BE2C (cell line): ENCODE measurements around the gene TENM4.

Source experiments
- DNase-seq: peaks from one replicate; pipeline ENCODE4 v3.0.0-alpha.2; 2020
- H3K27me3 ChIP-seq: fragments of 250-450 bp; sonication (Bioruptor Pico); 2 replicates; pipeline ENCODE4 v1.5.1; 2020; ENCODE audit warnings: mild to moderate bottlenecking
- H3K36me3 ChIP-seq: fragments of 250-450 bp; sonication (Bioruptor Pico); 2 replicates; pipeline ENCODE4 v1.5.1; 2020; ENCODE audit warnings: mild to moderate bottlenecking
- H3K4me1 ChIP-seq: fragments of 250-450 bp; sonication (Bioruptor Pico); 2 replicates; pipeline ENCODE4 v1.5.1; 2020
- H3K4me3 ChIP-seq: 2 replicates; pipeline ENCODE4 v1.5.1; 2011; ENCODE audit warnings: low read depth, low read length
- H3K9me3 ChIP-seq: fragments of 250-450 bp; sonication (Bioruptor Pico); 2 replicates; pipeline ENCODE4 v1.5.1; 2020
- TF ChIP-seq, protein P1 (sequence below): IDR thresholded peaks from 2 replicates; pipeline ENCODE4 v1.5.1; 2012; ENCODE audit warnings: mild to moderate bottlenecking, low read depth, low read length

Gene TENM4

DNA sequence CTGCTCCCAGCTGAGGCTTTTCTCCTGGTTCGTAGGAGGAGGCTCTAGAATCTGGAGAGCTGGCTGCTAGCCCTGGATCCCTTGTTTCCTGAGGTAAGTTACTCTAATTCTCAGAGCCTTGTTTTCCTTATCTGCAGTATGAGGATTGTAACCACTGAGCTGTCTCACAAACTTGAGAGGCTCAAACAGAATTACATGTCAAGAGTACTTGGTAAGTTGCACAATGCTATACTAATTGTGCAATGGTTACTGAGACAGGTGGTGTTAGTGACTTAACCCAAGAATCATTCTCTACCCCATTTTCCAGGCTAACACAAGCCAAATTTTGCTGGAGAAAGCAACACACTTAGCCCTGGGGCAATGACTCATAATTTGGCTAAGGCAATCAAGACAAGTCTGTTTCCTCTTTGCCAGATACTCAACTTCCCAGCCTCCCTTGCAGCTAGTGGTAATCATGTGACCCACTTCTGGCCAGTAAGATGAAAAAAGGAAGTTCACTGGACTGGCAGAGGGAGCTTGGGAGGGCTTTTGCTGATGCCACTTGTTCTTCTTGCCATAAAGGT lies 348.0 kb downstream of the TENM4 start:
- Histone ChIP-seq H3K36me3 (no peaks in the 10 kb centered on the region), H3K9me3 (no peaks in the 10 kb centered on the region; the same call in 1 of the 2 replicates), H3K4me1 (peaks cover 6% of the 10 kb centered on the region), H3K27me3 (no peaks in the 10 kb centered on the region), H3K4me3 (no peak overlapping the region)
- TF ChIP-seq, protein P1, sequence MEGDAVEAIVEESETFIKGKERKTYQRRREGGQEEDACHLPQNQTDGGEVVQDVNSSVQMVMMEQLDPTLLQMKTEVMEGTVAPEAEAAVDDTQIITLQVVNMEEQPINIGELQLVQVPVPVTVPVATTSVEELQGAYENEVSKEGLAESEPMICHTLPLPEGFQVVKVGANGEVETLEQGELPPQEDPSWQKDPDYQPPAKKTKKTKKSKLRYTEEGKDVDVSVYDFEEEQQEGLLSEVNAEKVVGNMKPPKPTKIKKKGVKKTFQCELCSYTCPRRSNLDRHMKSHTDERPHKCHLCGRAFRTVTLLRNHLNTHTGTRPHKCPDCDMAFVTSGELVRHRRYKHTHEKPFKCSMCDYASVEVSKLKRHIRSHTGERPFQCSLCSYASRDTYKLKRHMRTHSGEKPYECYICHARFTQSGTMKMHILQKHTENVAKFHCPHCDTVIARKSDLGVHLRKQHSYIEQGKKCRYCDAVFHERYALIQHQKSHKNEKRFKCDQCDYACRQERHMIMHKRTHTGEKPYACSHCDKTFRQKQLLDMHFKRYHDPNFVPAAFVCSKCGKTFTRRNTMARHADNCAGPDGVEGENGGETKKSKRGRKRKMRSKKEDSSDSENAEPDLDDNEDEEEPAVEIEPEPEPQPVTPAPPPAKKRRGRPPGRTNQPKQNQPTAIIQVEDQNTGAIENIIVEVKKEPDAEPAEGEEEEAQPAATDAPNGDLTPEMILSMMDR, result no peak
- DNase-seq, result peak; percentile 27

DNA sequence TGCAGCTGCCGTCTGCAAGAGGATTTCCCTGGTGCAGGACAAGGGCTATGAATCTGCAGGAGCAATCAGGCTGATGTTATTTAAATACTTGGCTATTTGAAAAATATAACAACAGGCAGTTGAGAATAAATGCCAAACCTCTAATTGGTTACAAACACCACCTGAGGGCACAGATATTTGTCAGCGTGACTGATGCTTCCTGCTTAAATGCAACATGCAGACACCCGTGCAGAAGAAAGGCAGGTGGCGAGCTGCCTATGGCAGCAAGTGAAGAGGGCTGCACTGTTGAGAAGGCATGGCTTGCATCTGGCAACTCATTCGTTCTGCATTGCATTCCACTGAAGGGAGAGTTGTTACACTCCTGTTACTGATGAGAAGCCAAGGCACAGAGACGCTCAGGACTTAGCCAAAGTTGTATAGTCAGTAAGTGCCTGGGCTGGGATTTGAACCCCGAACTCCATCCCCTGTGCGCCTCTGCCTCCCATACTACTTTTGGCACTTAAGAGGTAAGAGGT lies 350.6 kb downstream of the TENM4 start:
- Histone ChIP-seq H3K4me1 (peaks cover 14% of the 10 kb centered on the region), H3K9me3 (no peaks in the 10 kb centered on the region; the same call in 1 of the 2 replicates), H3K36me3 (no peaks in the 10 kb centered on the region), H3K27me3 (no peaks in the 10 kb centered on the region), H3K4me3 (no peak overlapping the region)
- no peak for DNase-seq
- TF ChIP-seq, protein P1, result no peak

DNA sequence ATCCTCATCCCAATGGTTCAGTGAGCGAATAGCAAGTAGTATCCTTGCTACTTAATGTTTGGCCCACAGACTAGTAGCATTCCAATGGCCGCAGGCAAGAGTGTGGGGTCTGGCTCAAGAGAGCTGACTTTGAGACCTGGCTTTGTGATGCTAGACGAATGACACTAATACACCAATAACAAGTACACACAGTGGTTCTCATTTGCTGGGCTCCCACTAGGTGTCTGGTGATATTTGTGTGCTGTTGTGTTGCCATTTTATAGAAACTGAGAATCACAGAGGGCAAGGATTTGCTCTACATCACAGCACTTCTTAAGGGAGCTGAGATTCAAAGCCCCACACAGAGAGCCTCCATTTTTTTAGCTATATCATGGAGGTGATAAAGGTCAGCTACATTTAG lies 351.2 kb downstream of the TENM4 start:
- DNase-seq, result no peak
- H3K4me3 ChIP-seq, result no peak overlapping the region
- no peaks in the 10 kb centered on the region; the same call in 1 of the 2 replicates for H3K9me3 ChIP-seq
- no peaks in the 10 kb centered on the region for H3K27me3 ChIP-seq
- peaks cover 14% of the 10 kb centered on the region for H3K4me1 ChIP-seq
- TF ChIP-seq, protein P1, result no peak
- H3K36me3 ChIP-seq, result no peaks in the 10 kb centered on the region

DNA sequence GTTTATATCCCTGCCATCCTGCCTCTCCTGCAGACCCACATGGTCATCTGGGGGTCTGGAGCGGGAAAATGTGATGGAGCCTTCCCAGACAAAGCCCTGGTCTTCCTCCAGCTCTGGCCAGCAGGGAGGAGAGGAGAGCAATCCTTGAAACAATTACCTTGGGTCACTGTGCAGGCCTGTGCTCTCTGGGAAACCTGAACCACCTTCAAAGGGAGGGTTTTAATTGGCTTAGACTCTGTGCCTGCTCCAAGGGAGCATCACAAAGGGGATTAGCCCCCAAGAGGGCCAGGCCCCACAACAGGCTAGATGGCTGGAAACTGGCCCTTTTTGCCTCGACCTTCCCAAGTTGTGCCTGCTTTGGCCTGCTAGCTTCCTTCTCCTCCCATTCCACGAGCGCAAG lies 351.9 kb downstream of the TENM4 start:
- Histone ChIP-seq H3K4me3 (no peak overlapping the region), H3K36me3 (no peaks in the 10 kb centered on the region), H3K9me3 (no peaks in the 10 kb centered on the region; the same call in 1 of the 2 replicates), H3K4me1 (peaks cover 14% of the 10 kb centered on the region), H3K27me3 (no peaks in the 10 kb centered on the region)
- DNase-seq, result no peak
- TF ChIP-seq, protein P1, result no peak

DNA sequence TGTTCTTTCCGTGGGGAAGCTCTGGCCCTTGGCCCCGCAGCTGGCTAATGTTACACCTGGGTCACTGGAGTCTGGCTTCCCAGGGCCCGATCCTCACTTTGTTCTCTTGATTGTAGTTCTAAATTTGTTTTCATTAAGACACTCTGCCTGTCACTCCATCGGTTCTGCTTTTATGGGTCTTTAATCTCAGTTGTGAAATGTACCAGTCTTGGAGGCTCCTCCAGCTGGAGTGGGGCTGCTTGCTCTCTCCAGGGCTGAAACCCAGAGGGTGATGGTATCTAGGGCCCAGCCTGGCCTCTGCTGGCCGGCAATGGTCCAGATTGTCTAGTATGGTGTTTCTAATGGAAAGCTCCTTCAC lies 352.9 kb downstream of the TENM4 start:
- H3K36me3 ChIP-seq, result no peaks in the 10 kb centered on the region
- H3K9me3 ChIP-seq, result no peaks in the 10 kb centered on the region; the same call in 1 of the 2 replicates
- no peaks in the 10 kb centered on the region for H3K27me3 ChIP-seq
- no peak overlapping the region for H3K4me3 ChIP-seq
- peak; percentile 42 for DNase-seq
- TF ChIP-seq, protein P1, result no peak
- H3K4me1 ChIP-seq, result peaks cover 14% of the 10 kb centered on the region

DNA sequence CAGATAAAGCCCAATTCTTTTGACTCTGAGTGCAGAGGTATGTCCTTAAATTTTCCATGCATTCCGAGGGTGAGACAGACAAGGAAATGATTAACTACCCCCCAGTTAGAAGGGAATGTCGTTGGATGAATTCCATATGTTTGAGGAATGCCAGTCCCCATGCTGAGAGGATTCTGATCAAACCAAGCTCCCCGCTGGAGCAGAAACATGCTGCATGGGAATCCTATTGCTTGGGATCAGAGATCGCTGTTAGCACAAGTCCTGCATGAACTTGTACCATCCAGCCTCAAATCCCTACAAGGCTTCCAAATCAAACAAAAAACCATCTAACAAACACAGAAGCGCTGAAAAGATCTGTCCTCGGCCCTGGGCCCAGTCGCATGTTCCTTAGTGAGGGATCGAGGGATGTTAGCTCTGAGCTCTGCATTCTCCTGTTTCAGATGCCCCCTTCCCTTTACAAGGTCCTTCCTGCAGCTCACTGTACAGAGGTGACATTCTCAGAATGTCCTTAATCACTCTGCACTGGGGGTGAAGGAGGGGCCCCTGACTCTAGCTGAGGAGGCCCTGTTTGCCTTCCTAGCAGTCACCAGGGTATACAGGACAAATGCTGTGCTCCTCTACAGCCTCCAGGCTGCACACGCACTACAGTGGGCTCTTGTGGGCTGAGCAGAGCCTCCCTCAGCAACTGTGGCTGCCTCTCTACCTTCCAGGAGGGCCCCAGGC lies 353.4 kb downstream of the TENM4 start:
- DNase-seq, result no peak
- Histone ChIP-seq H3K27me3 (no peaks in the 10 kb centered on the region), H3K4me3 (no peak overlapping the region), H3K36me3 (no peaks in the 10 kb centered on the region), H3K4me1 (peaks cover 14% of the 10 kb centered on the region), H3K9me3 (no peaks in the 10 kb centered on the region)
- TF ChIP-seq, protein P1, result no peak
